Measurements from ENCODE around the gene GMDS. TPM values are rescaled to one million over a fixed set of nuclear protein-coding genes. Genes with fewer than 3 reads are reported as not detected.
A peak's percentile ranks its signal among the peaks of the same experiment; 100 is the strongest.

Gene GMDS
- total and polyA plus RNA-seq, 2 experiments from 2014 or later = 6.3 to 17.7 TPM

GRCh38 chr6:2124260-2124709 lies 121.1 kb downstream of the GMDS start:
- H3K4me3 ChIP-seq = no peak overlapping the region
- H3K4me1 ChIP-seq (ENCODE audit: low read depth) = peaks cover 6% of the 10 kb centered on the region
- no peaks in the 10 kb centered on the region for H3K36me3 ChIP-seq
- H3K9me3 ChIP-seq (ENCODE audit: low read depth) = no peaks in the 10 kb centered on the region
- no peak for TF ChIP-seq CTCF (IDR thresholded peaks at IDR 0.05; ENCODE audit: low read depth, low read length)
- no peaks in the 10 kb centered on the region for H3K27me3 ChIP-seq
- DNase-seq (ENCODE audit: low read depth in 1 of 2, low spot score in 1 of 2) = peak in 1 of 2 donors; percentile 98
- no peak overlapping the region for H3K27ac ChIP-seq

GRCh38 chr6:2120912-2121311 lies 124.5 kb downstream of the GMDS start:
- TF ChIP-seq CTCF (IDR thresholded peaks at IDR 0.05; ENCODE audit: low read depth, low read length) = no peak
- no peak for DNase-seq (ENCODE audit: low read depth in 1 of 2, low spot score in 1 of 2)
- Histone ChIP-seq H3K4me3 (no peak overlapping the region), H3K4me1 (ENCODE audit: low read depth) (no peaks in the 10 kb centered on the region), H3K9me3 (ENCODE audit: low read depth) (no peaks in the 10 kb centered on the region), H3K36me3 (no peaks in the 10 kb centered on the region), H3K27ac (no peak overlapping the region), H3K27me3 (no peaks in the 10 kb centered on the region)

GRCh38 chr6:2119275-2119674 lies 126.1 kb downstream of the GMDS start:
- Histone ChIP-seq H3K27me3 (no peaks in the 10 kb centered on the region), H3K4me1 (ENCODE audit: low read depth) (no peaks in the 10 kb centered on the region), H3K27ac (no peak overlapping the region), H3K4me3 (no peak overlapping the region), H3K9me3 (ENCODE audit: low read depth) (no peaks in the 10 kb centered on the region), H3K36me3 (no peaks in the 10 kb centered on the region)
- DNase-seq (ENCODE audit: low read depth in 1 of 2, low spot score in 1 of 2) = no peak
- no peak for TF ChIP-seq CTCF (IDR thresholded peaks at IDR 0.05; ENCODE audit: low read depth, low read length)

DNA sequence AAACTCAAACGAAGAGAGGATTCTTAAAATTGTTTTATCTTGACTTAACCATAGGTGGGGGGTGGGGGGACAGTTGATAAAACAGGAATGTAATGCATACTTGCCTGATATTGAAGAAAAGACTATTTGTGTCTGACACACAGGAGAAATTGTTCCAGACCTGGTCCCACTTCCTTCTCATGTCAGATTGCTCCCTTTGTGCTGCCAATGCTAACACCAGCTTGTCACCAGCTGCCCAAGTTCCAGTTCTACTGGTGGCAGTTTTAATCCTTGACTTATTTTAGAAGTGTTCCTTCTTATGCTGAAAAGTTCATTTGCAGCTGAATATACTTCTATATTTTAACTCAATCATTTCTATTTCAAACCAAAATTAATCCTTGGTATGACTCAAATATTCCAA lies 127.3 kb downstream of the GMDS start:
- no peak for TF ChIP-seq CTCF (IDR thresholded peaks at IDR 0.05; ENCODE audit: low read depth, low read length)
- H3K4me1 ChIP-seq (ENCODE audit: low read depth) = no peaks in the 10 kb centered on the region
- H3K27me3 ChIP-seq = no peaks in the 10 kb centered on the region
- no peaks in the 10 kb centered on the region for H3K36me3 ChIP-seq
- peak in 1 of 2 donors; percentile 8 for DNase-seq (ENCODE audit: low read depth in 1 of 2, low spot score in 1 of 2)
- H3K27ac ChIP-seq = no peak overlapping the region
- no peak overlapping the region for H3K4me3 ChIP-seq
- no peaks in the 10 kb centered on the region for H3K9me3 ChIP-seq (ENCODE audit: low read depth)

DNA sequence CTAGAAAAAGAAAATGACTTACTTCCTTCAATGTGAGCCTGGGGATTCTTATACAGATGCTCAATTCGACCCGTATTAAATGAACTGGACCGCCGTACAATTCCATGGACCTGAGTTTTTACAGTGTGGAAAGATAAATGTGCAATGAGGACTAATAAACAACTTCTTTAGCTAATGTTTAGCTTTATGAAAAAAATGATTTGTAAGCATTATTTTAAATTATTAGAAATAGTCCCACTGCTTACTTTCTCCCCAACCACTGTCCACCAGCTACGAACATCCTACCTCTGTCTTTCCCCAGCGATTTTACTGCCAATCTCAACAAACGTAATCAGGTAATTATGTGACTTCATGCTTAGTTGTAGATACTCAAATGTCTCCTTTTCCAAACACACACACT lies 128.0 kb downstream of the GMDS start:
- no peak for DNase-seq (ENCODE audit: low read depth in 1 of 2, low spot score in 1 of 2)
- Histone ChIP-seq H3K9me3 (ENCODE audit: low read depth) (no peaks in the 10 kb centered on the region), H3K36me3 (no peaks in the 10 kb centered on the region), H3K27me3 (no peaks in the 10 kb centered on the region), H3K27ac (no peak overlapping the region), H3K4me3 (no peak overlapping the region), H3K4me1 (ENCODE audit: low read depth) (no peaks in the 10 kb centered on the region)
- TF ChIP-seq CTCF (IDR thresholded peaks at IDR 0.05; ENCODE audit: low read depth, low read length) = no peak

DNA sequence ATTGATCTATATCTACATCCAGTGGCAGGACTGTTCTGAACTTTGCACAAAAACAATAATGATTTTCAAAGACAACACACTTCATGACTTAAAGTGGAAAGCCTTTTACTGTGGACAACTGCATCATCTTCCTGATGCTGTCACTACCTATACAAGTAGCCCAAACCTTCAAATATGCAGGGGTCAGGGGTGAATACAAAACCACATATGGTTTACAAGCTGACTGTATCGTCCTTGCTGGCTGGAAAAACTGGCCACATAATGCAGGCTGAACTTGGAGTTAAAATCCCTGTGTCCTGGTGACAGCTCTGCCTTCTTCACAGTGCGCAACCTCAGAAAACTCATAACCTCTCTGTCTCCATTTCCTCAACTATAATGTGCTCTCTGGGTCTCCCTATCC lies 128.9 kb downstream of the GMDS start:
- Histone ChIP-seq H3K4me3 (no peak overlapping the region), H3K4me1 (ENCODE audit: low read depth) (no peaks in the 10 kb centered on the region), H3K27me3 (no peaks in the 10 kb centered on the region), H3K27ac (no peak overlapping the region), H3K36me3 (no peaks in the 10 kb centered on the region), H3K9me3 (ENCODE audit: low read depth) (no peaks in the 10 kb centered on the region)
- no peak for TF ChIP-seq CTCF (IDR thresholded peaks at IDR 0.05; ENCODE audit: low read depth, low read length)
- no peak for DNase-seq (ENCODE audit: low read depth in 1 of 2, low spot score in 1 of 2)
